K562 (cell line): ENCODE results near the gene PARP4. TPM values are rescaled to one million over a fixed set of nuclear protein-coding genes. Genes with fewer than 3 reads are reported as not detected.
"Not testable (repeated sequence)": the region's sequence is repeated elsewhere in the genome, so short reads cannot be mapped to it uniquely, and the experiment has no call there.

Experiments
- ATAC-seq: fragments of 200-7000 bp; cut with Tn5 transposase; 3 replicates; pipeline ENCODE4 v1.9.1; 2020; ENCODE audit warnings: moderate library complexity
- BruUV-seq: library from RNA; stranded (reverse); fragments of 400-500 nt; replicated peaks from 2 replicates; lab custom pipeline; 2021; lab: Mats Ljungman, UMichigan
- CTCF ChIA-PET: fragments of 300-600 bp; formaldehyde crosslinking; extraction: SDS; loops from one replicate; lab custom pipeline; 2021; ENCODE audit warnings: low intra/inter-chr PET ratio; lab: Yijun Ruan, JAX
- POLR2A ChIA-PET: fragments of 300-600, 350-650 bp; sonication (Branson Sonifier 250); formaldehyde crosslinking; extraction: SDS; loops from one replicate; lab custom pipeline; 2021; ENCODE audit warnings: antibody characterized with exemption, inconsistent platforms; lab: Yijun Ruan, JAX
- DNase-seq, 4 experiments: peaks; one replicate each; pipeline versions ENCODE4 v3.0.0 to v3.0.0-alpha.2; 2011 to 2018; ENCODE audit warnings: low spot score in 3 of 4, mixed read lengths in 3 of 4; ENCODE audit errors: extremely low read depth in 1 of 4
- FAIRE-seq: peaks from 2 replicates; lab custom pipeline; 2011; peaks lifted over from hg19 to GRCh38; lab: Jason Lieb, UNC
- H2AFZ ChIP-seq: 2 replicates; pipeline ENCODE4 v1.6.0; 2011; ENCODE audit warnings: low read depth, low read length, control low read depth, inconsistent platforms
- H3K27ac ChIP-seq: fragments of 200-600 bp; 3 replicates; pipeline ENCODE4 v1.8.0; 2011; ENCODE audit warnings: low read depth, mild to moderate bottlenecking, control low read depth, inconsistent platforms, low read length, moderate library complexity, mixed read lengths; ENCODE audit errors: extremely low read depth
- H3K27me3 ChIP-seq, 2 experiments: fragments of 300-600 bp in 1 of 2; 2 replicates in 1 of 2; 3 replicates in 1 of 2; pipeline versions ENCODE4 v1.6.0 to v1.8.0; 2011; ENCODE audit warnings: inconsistent platforms in 2 of 2, low read length in 2 of 2, mild to moderate bottlenecking in 1 of 2, mixed read lengths in 1 of 2, moderate library complexity in 1 of 2; ENCODE audit not compliant: control insufficient read depth in 2 of 2, insufficient read depth in 2 of 2
- H3K36me3 ChIP-seq: fragments of 300-600 bp; 3 replicates; pipeline ENCODE4 v1.8.0; 2011; ENCODE audit warnings: mild to moderate bottlenecking, low read length, inconsistent platforms; ENCODE audit not compliant: control insufficient read depth, insufficient read depth
- H3K4me1 ChIP-seq, 2 experiments: fragments of 200-600 bp in 1 of 2; replicated peaks in 1 of 2; 2 replicates in 1 of 2; 3 replicates in 1 of 2; pipeline versions ENCODE4 v1.5.1 to v1.8.0; 2011; ENCODE audit warnings: inconsistent platforms in 2 of 2, low read length in 2 of 2, mild to moderate bottlenecking in 1 of 2, mixed read lengths in 1 of 2, moderate library complexity in 1 of 2; ENCODE audit not compliant: control insufficient read depth in 2 of 2, insufficient read depth in 2 of 2
- H3K4me2 ChIP-seq: 2 replicates; pipeline ENCODE4 v1.6.1; 2011; ENCODE audit warnings: low read length, control low read depth, inconsistent platforms, mixed read lengths; ENCODE audit not compliant: insufficient read depth
- H3K4me3 ChIP-seq: fragments of 200-600 bp; sonication (generic), shearing (Covaris generic); 2 replicates; pipeline ENCODE4 v1.5.1; 2016; ENCODE audit warnings: control low read depth, inconsistent platforms
- H3K79me2 ChIP-seq: fragments of 200-600 bp; 3 replicates; pipeline ENCODE4 v1.8.0; 2011; ENCODE audit warnings: low read length, inconsistent platforms; ENCODE audit not compliant: control insufficient read depth, insufficient read depth
- H3K9ac ChIP-seq, 2 experiments: 2 replicates each; pipeline versions ENCODE4 v1.6.0 to v1.6.1; 2011; ENCODE audit warnings: low read depth in 2 of 2, low read length in 2 of 2, control low read depth in 1 of 2, inconsistent platforms in 1 of 2, mild to moderate bottlenecking in 1 of 2, mixed read lengths in 1 of 2; ENCODE audit not compliant: insufficient read depth in 1 of 2
- H3K9me1 ChIP-seq: one replicate; pipeline ENCODE4 v1.6.0; 2011; ENCODE audit warnings: inconsistent platforms, mild to moderate bottlenecking, low read length, moderate library complexity; ENCODE audit not compliant: control insufficient read depth, insufficient read depth
- H3K9me3 ChIP-seq: replicated peaks from 2 replicates; pipeline ENCODE4 v1.5.1; 2011; ENCODE audit warnings: low read depth, low read length, inconsistent platforms; ENCODE audit not compliant: control insufficient read depth, insufficient read depth
- H4K20me1 ChIP-seq: replicated peaks from 2 replicates; pipeline ENCODE4 v1.6.1; 2011; ENCODE audit warnings: low read length, inconsistent platforms, mixed read lengths; ENCODE audit not compliant: control insufficient read depth, insufficient read depth
- C11orf30 ChIP-seq: fragments of 450-650 bp; IDR thresholded peaks from 2 replicates; pipeline ENCODE4 v1.6.1; 2016; ENCODE audit warnings: low read depth, mild to moderate bottlenecking
- GABPB1 ChIP-seq: sonication (generic); formaldehyde crosslinking; IDR thresholded peaks from 2 replicates; pipeline ENCODE4 v1.8.0; 2022; ENCODE audit warnings: mild to moderate bottlenecking, missing genetic modification reagents
- NCOA6 ChIP-seq: fragments of 450-650 bp; IDR thresholded peaks from 2 replicates; pipeline ENCODE4 v1.6.1; 2017; ENCODE audit warnings: mild to moderate bottlenecking
- NEUROD1 ChIP-seq: fragments of 150-350 bp; IDR thresholded peaks from 2 replicates; pipeline ENCODE4 v1.6.1; 2014; ENCODE audit warnings: borderline replicate concordance, low read length, low read depth; ENCODE audit not compliant: partially characterized antibody
- ZNF239 ChIP-seq: fragments of 250-450 bp; sonication (Bioruptor Pico); IDR thresholded peaks from 2 replicates; pipeline ENCODE4 v1.4.0; 2020; ENCODE audit warnings: mild to moderate bottlenecking
- WGBS: fragments of 100-300 bp; shearing (Covaris generic); methylation state at CpG from one replicate; pipeline ENCODE4 v1.1.6; 2016; ENCODE audit warnings: low coverage, mixed read lengths; ENCODE audit not compliant: insufficient coverage; ENCODE audit errors: missing lambda C conversion rate; 5-methylcytosine and 5-hydroxymethylcytosine counted together
- in situ Hi-C: fragments of 300-500 bp; cut with MboI; formaldehyde crosslinking; loops from 4 replicates; pipeline ENCODE4 v1.15.0; 2018; ENCODE audit warnings: inconsistent platforms, mixed read lengths
- intact Hi-C: fragments of 100-400 bp; cut with micrococcal nuclease; formaldehyde crosslinking; loops from 2 replicates; pipeline ENCODE4 v1.14.2; 2022
- polyA plus RNA-seq, 8 experiments: library from polyadenylated mRNA; depleted of rRNA in 4 of 8; stranded (reverse) in 5 of 8; unstranded in 3 of 8; fragments of >200 nt; fragmentation: Nextera tagmentation in 2 of 8; fragmentation: Illumina TruSeq in 1 of 8; extraction: Ambion mirVana in 2 of 8; extraction: Trizol in 1 of 8; gene quantifications; 2 replicates each; pipeline versions ENCODE4 v1.2.1 to v1.2.3, GENCODE V29; 2011 to 2014; ENCODE audit warnings: inconsistent platforms in 1 of 8, missing spikeins in 1 of 8
- total RNA-seq, 7 experiments: library from RNA; depleted of rRNA in 6 of 7; stranded (reverse); fragments of >200 nt in 6 of 7; fragmentation: Illumina TruSeq in 2 of 7; extraction: Trizol in 2 of 7; gene quantifications; 2 replicates each; pipeline versions ENCODE4 v1.2.1 to v1.2.3, GENCODE V29; 2011 to 2021; ENCODE audit warnings: low replicate concordance in 1 of 7
- TF ChIP-seq, protein P1 (sequence below): fragments of 450-650 bp; IDR thresholded peaks from one replicate; pipeline ENCODE4 v1.6.1; 2018; ENCODE audit warnings: mild to moderate bottlenecking, moderate library complexity; ENCODE audit not compliant: partially characterized antibody
- TF ChIP-seq, protein P2 (sequence below): sonication (generic); formaldehyde crosslinking; IDR thresholded peaks from 2 replicates; pipeline ENCODE4 v1.8.1; 2023; ENCODE audit warnings: mild to moderate bottlenecking, missing genetic modification reagents
- TF ChIP-seq, protein P3 (sequence below): fragments of 200-800 bp; sonication (Bioruptor generic); IDR thresholded peaks from 2 replicates; pipeline ENCODE4 v1.6.1; 2016; ENCODE audit warnings: missing genetic modification characterization, missing compliant biosample characterization
- TF ChIP-seq, protein P4 (sequence below): fragments of 450-650 bp; IDR thresholded peaks from 2 replicates; pipeline ENCODE4 v1.6.1; 2016; ENCODE audit warnings: antibody characterized with exemption
- TF ChIP-seq, protein P5 (sequence below), 2 experiments: fragments of 450-650 bp; IDR thresholded peaks; 2 replicates each; pipeline ENCODE4 v1.6.1; 2016

Gene PARP4
- total and polyA plus RNA-seq, 9 of the 15 experiments (the other 6 are each of a cell fraction or from before 2014, with no cell fraction given), result 6.3 to 26.3 (median 18.8) TPM

DNA sequence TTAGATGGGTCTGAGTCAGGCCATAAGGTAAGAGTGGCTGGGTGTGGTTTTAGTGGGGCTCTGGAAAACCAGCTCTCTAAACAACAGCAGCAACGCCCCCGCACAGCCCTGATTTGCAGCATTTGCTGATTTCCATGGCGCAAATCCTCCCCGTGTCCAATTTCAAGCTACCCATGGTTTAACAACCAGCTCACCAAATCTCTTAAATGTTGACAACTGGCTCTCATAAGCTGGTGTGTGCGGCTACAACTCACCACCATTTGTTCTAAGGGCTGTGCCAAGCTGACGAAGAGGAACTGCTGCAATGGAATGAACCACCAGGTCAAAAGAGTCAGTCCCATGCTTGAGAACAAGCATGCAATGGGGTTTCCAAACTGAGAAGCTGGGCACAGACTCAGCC lies 22.9 kb downstream of the PARP4 start (continued):
- TF ChIP-seq, protein P1, sequence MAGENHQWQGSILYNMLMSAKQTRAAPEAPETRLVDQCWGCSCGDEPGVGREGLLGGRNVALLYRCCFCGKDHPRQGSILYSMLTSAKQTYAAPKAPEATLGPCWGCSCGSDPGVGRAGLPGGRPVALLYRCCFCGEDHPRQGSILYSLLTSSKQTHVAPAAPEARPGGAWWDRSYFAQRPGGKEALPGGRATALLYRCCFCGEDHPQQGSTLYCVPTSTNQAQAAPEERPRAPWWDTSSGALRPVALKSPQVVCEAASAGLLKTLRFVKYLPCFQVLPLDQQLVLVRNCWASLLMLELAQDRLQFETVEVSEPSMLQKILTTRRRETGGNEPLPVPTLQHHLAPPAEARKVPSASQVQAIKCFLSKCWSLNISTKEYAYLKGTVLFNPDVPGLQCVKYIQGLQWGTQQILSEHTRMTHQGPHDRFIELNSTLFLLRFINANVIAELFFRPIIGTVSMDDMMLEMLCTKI, result no peak
- TF ChIP-seq GABPB1 (CRISPR knock-in tag), result no peak
- TF ChIP-seq, protein P2, sequence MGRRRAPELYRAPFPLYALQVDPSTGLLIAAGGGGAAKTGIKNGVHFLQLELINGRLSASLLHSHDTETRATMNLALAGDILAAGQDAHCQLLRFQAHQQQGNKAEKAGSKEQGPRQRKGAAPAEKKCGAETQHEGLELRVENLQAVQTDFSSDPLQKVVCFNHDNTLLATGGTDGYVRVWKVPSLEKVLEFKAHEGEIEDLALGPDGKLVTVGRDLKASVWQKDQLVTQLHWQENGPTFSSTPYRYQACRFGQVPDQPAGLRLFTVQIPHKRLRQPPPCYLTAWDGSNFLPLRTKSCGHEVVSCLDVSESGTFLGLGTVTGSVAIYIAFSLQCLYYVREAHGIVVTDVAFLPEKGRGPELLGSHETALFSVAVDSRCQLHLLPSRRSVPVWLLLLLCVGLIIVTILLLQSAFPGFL (CRISPR knock-in tag), result no peak
- TF ChIP-seq NCOA6, result no peak
- no peak for TF ChIP-seq NEUROD1
- TF ChIP-seq ZNF239 (CRISPR knock-in tag), result no peak
- TF ChIP-seq, protein P3, sequence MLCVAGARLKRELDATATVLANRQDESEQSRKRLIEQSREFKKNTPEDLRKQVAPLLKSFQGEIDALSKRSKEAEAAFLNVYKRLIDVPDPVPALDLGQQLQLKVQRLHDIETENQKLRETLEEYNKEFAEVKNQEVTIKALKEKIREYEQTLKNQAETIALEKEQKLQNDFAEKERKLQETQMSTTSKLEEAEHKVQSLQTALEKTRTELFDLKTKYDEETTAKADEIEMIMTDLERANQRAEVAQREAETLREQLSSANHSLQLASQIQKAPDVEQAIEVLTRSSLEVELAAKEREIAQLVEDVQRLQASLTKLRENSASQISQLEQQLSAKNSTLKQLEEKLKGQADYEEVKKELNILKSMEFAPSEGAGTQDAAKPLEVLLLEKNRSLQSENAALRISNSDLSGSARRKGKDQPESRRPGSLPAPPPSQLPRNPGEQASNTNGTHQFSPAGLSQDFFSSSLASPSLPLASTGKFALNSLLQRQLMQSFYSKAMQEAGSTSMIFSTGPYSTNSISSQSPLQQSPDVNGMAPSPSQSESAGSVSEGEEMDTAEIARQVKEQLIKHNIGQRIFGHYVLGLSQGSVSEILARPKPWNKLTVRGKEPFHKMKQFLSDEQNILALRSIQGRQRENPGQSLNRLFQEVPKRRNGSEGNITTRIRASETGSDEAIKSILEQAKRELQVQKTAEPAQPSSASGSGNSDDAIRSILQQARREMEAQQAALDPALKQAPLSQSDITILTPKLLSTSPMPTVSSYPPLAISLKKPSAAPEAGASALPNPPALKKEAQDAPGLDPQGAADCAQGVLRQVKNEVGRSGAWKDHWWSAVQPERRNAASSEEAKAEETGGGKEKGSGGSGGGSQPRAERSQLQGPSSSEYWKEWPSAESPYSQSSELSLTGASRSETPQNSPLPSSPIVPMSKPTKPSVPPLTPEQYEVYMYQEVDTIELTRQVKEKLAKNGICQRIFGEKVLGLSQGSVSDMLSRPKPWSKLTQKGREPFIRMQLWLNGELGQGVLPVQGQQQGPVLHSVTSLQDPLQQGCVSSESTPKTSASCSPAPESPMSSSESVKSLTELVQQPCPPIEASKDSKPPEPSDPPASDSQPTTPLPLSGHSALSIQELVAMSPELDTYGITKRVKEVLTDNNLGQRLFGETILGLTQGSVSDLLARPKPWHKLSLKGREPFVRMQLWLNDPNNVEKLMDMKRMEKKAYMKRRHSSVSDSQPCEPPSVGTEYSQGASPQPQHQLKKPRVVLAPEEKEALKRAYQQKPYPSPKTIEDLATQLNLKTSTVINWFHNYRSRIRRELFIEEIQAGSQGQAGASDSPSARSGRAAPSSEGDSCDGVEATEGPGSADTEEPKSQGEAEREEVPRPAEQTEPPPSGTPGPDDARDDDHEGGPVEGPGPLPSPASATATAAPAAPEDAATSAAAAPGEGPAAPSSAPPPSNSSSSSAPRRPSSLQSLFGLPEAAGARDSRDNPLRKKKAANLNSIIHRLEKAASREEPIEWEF (CRISPR knock-in tag), result no peak
- TF ChIP-seq C11orf30, result no peak
- TF ChIP-seq, protein P4, sequence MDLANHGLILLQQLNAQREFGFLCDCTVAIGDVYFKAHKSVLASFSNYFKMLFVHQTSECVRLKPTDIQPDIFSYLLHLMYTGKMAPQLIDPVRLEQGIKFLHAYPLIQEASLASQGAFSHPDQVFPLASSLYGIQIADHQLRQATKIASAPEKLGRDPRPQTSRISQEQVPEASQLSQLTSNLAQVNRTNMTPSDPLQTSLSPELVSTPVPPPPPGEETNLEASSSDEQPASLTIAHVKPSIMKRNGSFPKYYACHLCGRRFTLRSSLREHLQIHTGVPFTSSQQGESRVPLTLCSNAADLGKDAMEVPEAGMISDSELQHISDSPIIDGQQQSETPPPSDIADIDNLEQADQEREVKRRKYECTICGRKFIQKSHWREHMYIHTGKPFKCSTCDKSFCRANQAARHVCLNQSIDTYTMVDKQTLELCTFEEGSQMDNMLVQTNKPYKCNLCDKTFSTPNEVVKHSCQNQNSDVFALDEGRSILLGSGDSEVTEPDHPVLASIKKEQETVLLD, result no peak
- TF ChIP-seq, protein P5, sequence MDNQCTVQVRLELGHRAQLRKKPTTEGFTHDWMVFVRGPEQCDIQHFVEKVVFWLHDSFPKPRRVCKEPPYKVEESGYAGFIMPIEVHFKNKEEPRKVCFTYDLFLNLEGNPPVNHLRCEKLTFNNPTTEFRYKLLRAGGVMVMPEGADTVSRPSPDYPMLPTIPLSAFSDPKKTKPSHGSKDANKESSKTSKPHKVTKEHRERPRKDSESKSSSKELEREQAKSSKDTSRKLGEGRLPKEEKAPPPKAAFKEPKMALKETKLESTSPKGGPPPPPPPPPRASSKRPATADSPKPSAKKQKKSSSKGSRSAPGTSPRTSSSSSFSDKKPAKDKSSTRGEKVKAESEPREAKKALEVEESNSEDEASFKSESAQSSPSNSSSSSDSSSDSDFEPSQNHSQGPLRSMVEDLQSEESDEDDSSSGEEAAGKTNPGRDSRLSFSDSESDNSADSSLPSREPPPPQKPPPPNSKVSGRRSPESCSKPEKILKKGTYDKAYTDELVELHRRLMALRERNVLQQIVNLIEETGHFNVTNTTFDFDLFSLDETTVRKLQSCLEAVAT (IDR thresholded peaks at IDR 0.05), result no peak

DNA sequence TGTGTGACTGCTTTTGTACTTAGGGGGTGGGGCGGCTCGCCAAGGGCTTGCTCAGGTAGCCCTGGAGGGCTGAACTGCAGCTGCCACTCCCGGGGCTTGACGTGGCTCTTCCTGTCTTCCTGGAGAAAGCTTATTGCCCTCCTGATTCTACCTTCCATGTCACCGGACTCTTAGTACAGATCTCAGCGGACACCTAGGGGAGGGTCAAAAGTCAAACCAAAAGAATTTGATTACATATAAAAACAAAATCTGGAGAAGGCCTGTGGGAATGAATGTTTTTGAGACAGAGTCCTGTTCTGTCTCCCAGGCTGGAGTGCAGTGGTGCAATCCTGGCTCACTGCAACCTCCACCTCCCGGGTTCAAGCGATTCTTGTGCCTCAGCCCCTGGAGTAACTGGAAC lies 24.5 kb downstream of the PARP4 start:
- H3K9me3 ChIP-seq, H3K79me2 ChIP-seq, H3K4me2 ChIP-seq, DNase-seq, H3K4me3 ChIP-seq, H3K4me1 ChIP-seq, H3K27ac ChIP-seq, intact Hi-C loops, FAIRE-seq, H4K20me1 ChIP-seq, H3K9ac ChIP-seq, H2AFZ ChIP-seq, ATAC-seq, BruUV-seq, POLR2A ChIA-PET, in situ Hi-C loops, CTCF ChIA-PET, H3K9me1 ChIP-seq, H3K27me3 ChIP-seq: not testable (repeated sequence)
- peaks cover 43% of the 10 kb centered on the region for H3K36me3 ChIP-seq
- 91% methylated on average over 5 of the region's 8 CpGs for WGBS
